GM06990 (cell line): ENCODE measurements around the gene TMEM223.
"Not testable (repeated sequence)": the region's sequence is repeated elsewhere in the genome, so short reads cannot be mapped to it uniquely, and the experiment has no call there.

Experiments
- DNase-seq: peaks from one replicate; pipeline ENCODE4 v3.0.0-alpha.2; 2011; ENCODE audit not compliant: insufficient read length; ENCODE audit errors: extremely low read depth
- H3K27me3 ChIP-seq: replicated peaks from 2 replicates; pipeline ENCODE4 v1.6.0; 2011; ENCODE audit warnings: low read length; ENCODE audit not compliant: control insufficient read depth, insufficient read depth
- H3K36me3 ChIP-seq: 2 replicates; pipeline ENCODE4 v1.5.1; 2011; ENCODE audit warnings: low read length; ENCODE audit not compliant: control insufficient read depth, insufficient read depth
- H3K4me3 ChIP-seq: replicated peaks from 2 replicates; pipeline ENCODE4 v1.5.1; 2011; ENCODE audit warnings: low read depth, mild to moderate bottlenecking, control low read depth, low read length
- TF ChIP-seq, protein P1 (sequence below): IDR thresholded peaks from 2 replicates; pipeline ENCODE4 v1.5.1; 2011; ENCODE audit warnings: low read length, control low read depth, mild to moderate bottlenecking, inconsistent platforms; ENCODE audit not compliant: insufficient read depth, poor library complexity, severe bottlenecking

Gene TMEM223

DNA sequence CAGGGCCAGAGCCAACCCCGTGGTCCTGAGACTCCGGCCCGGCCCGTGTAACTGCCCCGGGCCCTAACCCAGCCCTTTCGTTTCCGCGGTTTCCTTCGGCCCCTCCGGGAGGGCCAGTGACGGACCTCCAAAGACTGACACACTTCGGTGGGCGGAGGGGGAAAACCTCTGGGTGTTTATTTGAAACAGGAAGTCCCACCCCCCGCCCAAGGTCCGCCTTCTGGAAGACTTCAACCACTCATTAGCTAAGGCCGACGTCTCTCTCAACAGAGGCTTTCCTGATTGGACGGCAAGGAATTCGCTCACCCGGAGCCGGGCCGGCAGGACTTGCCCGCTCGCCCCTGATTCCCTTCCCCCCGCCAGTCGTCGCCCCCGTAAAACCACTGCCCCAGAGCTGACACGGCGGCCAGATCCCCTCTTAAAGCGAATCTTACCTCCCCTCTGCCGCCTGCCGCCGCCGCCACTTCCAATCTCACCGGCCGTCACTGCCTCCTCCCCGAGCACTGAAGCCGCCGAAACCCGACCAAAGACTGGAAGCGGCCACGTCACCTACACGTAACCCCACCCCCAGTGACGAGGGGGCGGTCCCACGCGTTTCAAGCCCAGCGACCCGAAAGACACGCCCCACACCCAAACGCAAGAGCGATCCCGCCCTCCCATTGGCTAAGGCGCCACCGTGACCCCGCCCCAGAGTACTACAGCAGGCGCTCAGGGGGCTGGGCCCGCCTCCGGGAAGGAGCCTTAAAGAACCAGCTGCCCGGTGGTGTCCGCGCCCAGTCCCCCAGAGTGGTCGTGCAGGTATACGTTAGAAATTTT is 39.9 kb upstream of the TMEM223 start, which contains the start of gene STX5:
STX5 (minus strand) TSS at position 532 of the 816 bp plus-strand sequence. CDS start 808 bp downstream, outside the sequence.
- Histone ChIP-seq H3K4me3 (peak within 1 kb of the TSS; percentile 87), H3K27me3 (no peaks in the 10 kb centered on the region), H3K36me3 (peaks cover 24% of the 10 kb centered on the region)
- peak; percentile 98 for DNase-seq
- TF ChIP-seq, protein P1, sequence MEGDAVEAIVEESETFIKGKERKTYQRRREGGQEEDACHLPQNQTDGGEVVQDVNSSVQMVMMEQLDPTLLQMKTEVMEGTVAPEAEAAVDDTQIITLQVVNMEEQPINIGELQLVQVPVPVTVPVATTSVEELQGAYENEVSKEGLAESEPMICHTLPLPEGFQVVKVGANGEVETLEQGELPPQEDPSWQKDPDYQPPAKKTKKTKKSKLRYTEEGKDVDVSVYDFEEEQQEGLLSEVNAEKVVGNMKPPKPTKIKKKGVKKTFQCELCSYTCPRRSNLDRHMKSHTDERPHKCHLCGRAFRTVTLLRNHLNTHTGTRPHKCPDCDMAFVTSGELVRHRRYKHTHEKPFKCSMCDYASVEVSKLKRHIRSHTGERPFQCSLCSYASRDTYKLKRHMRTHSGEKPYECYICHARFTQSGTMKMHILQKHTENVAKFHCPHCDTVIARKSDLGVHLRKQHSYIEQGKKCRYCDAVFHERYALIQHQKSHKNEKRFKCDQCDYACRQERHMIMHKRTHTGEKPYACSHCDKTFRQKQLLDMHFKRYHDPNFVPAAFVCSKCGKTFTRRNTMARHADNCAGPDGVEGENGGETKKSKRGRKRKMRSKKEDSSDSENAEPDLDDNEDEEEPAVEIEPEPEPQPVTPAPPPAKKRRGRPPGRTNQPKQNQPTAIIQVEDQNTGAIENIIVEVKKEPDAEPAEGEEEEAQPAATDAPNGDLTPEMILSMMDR: no peak

DNA sequence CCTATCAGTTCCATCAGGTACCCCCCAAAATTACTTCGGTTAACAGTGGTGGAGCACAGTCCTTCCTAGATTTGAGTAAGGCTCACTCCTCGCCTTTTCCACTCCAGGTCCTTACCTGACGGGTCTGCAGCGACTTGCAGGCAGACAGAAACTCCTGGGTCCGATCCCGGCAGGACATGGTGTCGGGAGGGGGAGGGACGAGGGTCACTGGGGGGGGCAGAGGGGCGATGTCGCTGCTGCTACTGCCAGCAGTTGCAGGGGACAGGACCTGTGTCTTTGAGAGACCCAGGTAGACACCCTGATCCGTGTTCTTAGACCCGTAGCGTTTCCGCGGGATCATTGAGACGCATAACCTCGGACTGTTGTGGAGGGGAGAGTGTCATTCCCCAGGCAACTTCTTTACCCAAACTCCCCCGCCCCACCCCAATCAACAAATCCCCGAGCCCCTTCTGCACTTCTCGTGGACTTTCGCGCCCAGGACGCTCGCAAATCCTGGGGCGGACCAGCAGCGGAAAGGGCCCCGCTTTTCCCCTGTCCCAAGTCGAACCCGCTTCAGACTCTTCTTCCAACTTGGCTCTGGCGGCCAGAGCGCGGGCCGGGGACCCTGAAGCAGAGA is 39.2 kb upstream of the TMEM223 start:
- Histone ChIP-seq H3K36me3 (peaks cover 24% of the 10 kb centered on the region), H3K4me3 (peak overlapping the region; percentile 87), H3K27me3 (no peaks in the 10 kb centered on the region)
- DNase-seq: no peak
- TF ChIP-seq, protein P1: no peak

DNA sequence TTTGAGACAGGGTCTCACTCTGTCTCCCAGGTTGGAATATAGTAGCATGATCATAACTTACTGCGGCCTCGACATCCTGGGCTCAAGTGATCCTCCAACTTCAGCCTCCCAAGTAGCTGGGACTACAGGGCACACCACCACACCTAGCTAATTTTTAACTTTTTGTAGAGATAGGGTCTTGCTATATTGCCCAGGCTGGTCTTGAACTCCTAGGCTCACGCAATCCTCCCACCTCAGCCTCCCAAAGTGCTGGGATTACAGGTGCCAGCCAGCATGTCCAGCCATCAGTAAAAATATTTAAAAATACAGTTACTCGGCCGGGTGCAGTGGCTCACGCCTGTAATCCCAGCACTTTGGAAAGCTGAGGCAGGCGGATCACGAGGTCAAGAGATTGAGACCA is 36.3 kb upstream of the TMEM223 start:
- not testable (repeated sequence) for DNase-seq, H3K27me3 ChIP-seq, H3K4me3 ChIP-seq
- H3K36me3 ChIP-seq: peaks cover 24% of the 10 kb centered on the region

DNA sequence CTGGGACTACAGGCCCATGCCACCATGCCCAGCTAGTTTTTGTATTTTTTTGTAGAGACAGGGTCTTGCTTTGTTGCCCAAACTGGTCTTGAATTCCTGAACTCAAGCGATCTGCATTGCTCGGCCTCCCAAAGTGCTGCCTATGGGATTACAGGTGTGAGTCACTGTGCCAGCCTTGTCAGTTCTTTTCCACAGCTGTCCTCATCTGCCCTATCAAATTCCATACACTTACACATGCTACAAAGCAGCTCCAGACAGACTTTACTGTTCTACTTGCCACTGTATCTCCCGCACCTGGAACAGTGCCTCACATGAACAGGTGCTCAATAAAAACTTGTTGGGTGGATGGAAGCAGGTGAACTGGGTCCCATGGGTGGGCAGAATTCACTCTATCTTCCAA is 31.9 kb upstream of the TMEM223 start:
- Histone ChIP-seq H3K36me3 (peaks cover 32% of the 10 kb centered on the region), H3K27me3 (no peaks in the 10 kb centered on the region), H3K4me3 (no peak overlapping the region)
- DNase-seq: no peak
- TF ChIP-seq, protein P1: no peak

DNA sequence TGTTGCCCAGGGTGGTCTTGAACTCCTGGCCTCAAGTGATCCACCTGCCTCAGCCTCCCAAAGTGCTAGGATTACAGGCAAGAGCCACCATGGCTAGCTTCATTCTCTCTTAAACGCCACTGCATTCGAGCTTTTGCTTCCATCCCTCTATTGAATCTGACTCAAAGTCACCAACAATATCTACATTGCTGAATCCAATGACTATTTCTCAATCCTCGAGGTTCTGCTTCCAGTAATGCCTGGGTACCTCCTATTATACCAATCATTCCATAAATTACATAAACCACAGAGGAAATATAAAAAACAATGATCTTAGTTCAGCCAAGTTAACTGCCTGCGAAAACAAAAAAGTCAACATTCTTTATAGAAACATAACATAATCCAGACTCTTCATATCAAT is 25.3 kb upstream of the TMEM223 start:
- H3K4me3 ChIP-seq: no peak overlapping the region
- TF ChIP-seq, protein P1: no peak
- no peak for DNase-seq
- H3K36me3 ChIP-seq: peaks cover 3% of the 10 kb centered on the region
- no peaks in the 10 kb centered on the region for H3K27me3 ChIP-seq

DNA sequence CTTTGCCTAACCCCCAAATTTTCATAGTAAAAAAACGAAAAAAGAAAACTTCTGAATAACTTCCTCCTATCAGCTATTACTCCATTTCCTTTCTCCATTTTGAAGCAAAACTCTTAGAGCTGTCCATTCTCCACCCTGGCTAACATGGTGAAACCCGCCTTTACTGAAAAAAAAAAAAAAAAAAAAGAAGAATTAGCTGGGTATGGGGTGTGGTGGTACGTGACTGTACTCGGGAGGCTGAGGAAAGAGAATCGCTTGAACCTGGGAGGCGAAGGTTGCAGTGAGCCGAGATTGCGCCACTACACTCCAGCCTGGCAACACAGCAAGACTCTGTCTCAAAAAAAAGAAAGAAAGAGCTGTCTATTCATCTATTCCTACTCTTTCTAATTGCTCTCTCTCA is 24.8 kb upstream of the TMEM223 start:
- TF ChIP-seq, protein P1: no peak
- Histone ChIP-seq H3K27me3 (no peaks in the 10 kb centered on the region), H3K4me3 (no peak overlapping the region), H3K36me3 (peaks cover 3% of the 10 kb centered on the region)
- no peak for DNase-seq
